Type B pancreatic cell (in vitro differentiated cells): Measurements from ENCODE around the gene NEUROD2. TPM values are rescaled to one million over a fixed set of nuclear protein-coding genes. Genes with fewer than 3 reads are reported as not detected.

Experiments used
- DNase-seq: peaks from one replicate; pipeline ENCODE4 v3.0.0; 2021; ENCODE audit warnings: mixed read lengths; ENCODE audit not compliant: unreplicated experiment; ENCODE audit errors: extremely low spot score
- H3K27ac Mint-ChIP-seq: 2 replicates; pipeline ENCODE4 v1.8.0; 2021; ENCODE audit warnings: mild to moderate bottlenecking, mixed read lengths
- H3K27me3 Mint-ChIP-seq: 2 replicates; pipeline ENCODE4 v1.8.0; 2021; ENCODE audit warnings: mixed read lengths
- H3K36me3 Mint-ChIP-seq: 2 replicates; pipeline ENCODE4 v1.8.0; 2021; ENCODE audit warnings: mixed read lengths
- H3K4me1 Mint-ChIP-seq: one replicate; pipeline ENCODE4 v1.8.0; 2021; ENCODE audit warnings: mixed read lengths; ENCODE audit not compliant: unreplicated experiment
- H3K4me3 Mint-ChIP-seq: 2 replicates; pipeline ENCODE4 v1.8.0; 2021; ENCODE audit warnings: mild to moderate bottlenecking, mixed read lengths
- H3K9me3 Mint-ChIP-seq: 2 replicates; pipeline ENCODE4 v1.8.0; 2021; ENCODE audit warnings: mixed read lengths
- CTCF ChIP-seq: fragments of 200-600 bp; sonication (generic); conservative IDR thresholded peaks from 2 replicates; pipeline ENCODE4 v1.5.0; 2021; ENCODE audit warnings: antibody characterized with exemption, mild to moderate bottlenecking
- total RNA-seq: library from RNA; stranded (reverse); gene quantifications from 2 replicates; pipeline ENCODE4 v1.2.1, GENCODE V29; 2021; ENCODE audit warnings: low replicate concordance

The NEUROD2 gene
- total RNA-seq, 1 donor from 2014 or later, result not detected

- no peak for DNase-seq
- Mint-ChIP-seq H3K4me3 (peak overlapping the region; percentile 10), H3K27me3 (no peaks in the 10 kb centered on the region), H3K36me3 (peaks cover 15% of the 10 kb centered on the region), H3K9me3 (no peaks in the 10 kb centered on the region), H3K27ac (peak overlapping the region; percentile 15), H3K4me1 (peaks cover 15% of the 10 kb centered on the region)
- TF ChIP-seq CTCF, result no peak
Measured at GRCh38 chr17:39564211-39564848, 43.4 kb downstream of the NEUROD2 start.

DNA sequence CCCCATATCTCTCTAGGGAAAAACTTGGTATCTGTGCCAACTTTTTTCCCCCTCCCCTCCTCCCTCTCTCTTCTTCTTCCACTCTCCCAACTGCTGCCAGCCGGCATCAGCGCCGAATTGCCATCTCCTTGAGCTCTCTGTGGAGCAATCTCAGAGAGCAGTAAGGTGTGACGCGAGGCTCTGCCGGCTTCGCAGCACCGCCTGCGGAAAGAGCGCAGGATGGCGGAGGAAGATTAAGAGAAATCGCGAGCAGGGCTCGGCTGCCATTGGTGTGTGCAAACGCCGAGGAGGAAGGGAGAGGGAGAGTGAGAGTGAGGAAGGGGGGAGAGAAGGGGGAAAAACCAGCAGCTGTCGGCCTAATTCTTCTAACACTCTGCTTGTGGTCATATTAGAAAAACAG lies 44.2 kb downstream of the NEUROD2 start:
- Mint-ChIP-seq H3K36me3 (peaks cover 15% of the 10 kb centered on the region), H3K27me3 (no peaks in the 10 kb centered on the region), H3K4me1 (peaks cover 15% of the 10 kb centered on the region), H3K4me3 (peak overlapping the region; percentile 10), H3K9me3 (no peaks in the 10 kb centered on the region), H3K27ac (peak overlapping the region; percentile 15)
- DNase-seq, result no peak
- TF ChIP-seq CTCF, result no peak

GRCh38 chr17:39562976-39563375 lies 44.7 kb downstream of the NEUROD2 start:
- TF ChIP-seq CTCF, result no peak
- peaks cover 15% of the 10 kb centered on the region for H3K4me1 Mint-ChIP-seq
- no peak for DNase-seq
- H3K4me3 Mint-ChIP-seq, result no peak overlapping the region
- no peaks in the 10 kb centered on the region for H3K9me3 Mint-ChIP-seq
- H3K36me3 Mint-ChIP-seq, result peaks cover 15% of the 10 kb centered on the region
- no peaks in the 10 kb centered on the region for H3K27me3 Mint-ChIP-seq
- H3K27ac Mint-ChIP-seq, result no peak overlapping the region

- Mint-ChIP-seq H3K4me3 (peak overlapping the region; percentile 38), H3K36me3 (peaks cover 14% of the 10 kb centered on the region), H3K4me1 (peaks cover 15% of the 10 kb centered on the region), H3K9me3 (no peaks in the 10 kb centered on the region), H3K27ac (no peak overlapping the region), H3K27me3 (no peaks in the 10 kb centered on the region)
- no peak for TF ChIP-seq CTCF
- DNase-seq, result no peak
Measured at GRCh38 chr17:39562395-39562794, 45.3 kb downstream of the NEUROD2 start.

GRCh38 chr17:39556423-39556822 lies 51.3 kb downstream of the NEUROD2 start:
- no peak overlapping the region for H3K27ac Mint-ChIP-seq

More at GRCh38 chr17:39556423-39556822, 51.3 kb downstream of the NEUROD2 start:
- peaks cover 9% of the 10 kb centered on the region for H3K36me3 Mint-ChIP-seq
- peaks cover 4% of the 10 kb centered on the region for H3K4me1 Mint-ChIP-seq
- no peaks in the 10 kb centered on the region for H3K27me3 Mint-ChIP-seq
- no peak for DNase-seq
- TF ChIP-seq CTCF, result no peak
- no peaks in the 10 kb centered on the region for H3K9me3 Mint-ChIP-seq
- no peak overlapping the region for H3K4me3 Mint-ChIP-seq
